Activated CD4-positive, alpha-beta T cell treated with anti-CD3 and anti-CD28 coated beads, Interleukin-2, Interleukin-4, amounts not matched to agents 100 ng/mL and 50 ng/mL, durations not matched to agents 16 hours and 8 hours (primary cell): ENCODE results near the gene SEC24D.

Experiments
- DNase-seq: peaks from one replicate; pipeline ENCODE4 v3.0.0-alpha.2; 2020; ENCODE audit warnings: low spot score

The SEC24D gene

GRCh38 chr4:118773429-118773792 lies 62.5 kb downstream of the SEC24D start:
- DNase-seq = no peak

- no peak for DNase-seq
Observed at GRCh38 chr4:118772767-118773428, 63.0 kb downstream of the SEC24D start.

DNA sequence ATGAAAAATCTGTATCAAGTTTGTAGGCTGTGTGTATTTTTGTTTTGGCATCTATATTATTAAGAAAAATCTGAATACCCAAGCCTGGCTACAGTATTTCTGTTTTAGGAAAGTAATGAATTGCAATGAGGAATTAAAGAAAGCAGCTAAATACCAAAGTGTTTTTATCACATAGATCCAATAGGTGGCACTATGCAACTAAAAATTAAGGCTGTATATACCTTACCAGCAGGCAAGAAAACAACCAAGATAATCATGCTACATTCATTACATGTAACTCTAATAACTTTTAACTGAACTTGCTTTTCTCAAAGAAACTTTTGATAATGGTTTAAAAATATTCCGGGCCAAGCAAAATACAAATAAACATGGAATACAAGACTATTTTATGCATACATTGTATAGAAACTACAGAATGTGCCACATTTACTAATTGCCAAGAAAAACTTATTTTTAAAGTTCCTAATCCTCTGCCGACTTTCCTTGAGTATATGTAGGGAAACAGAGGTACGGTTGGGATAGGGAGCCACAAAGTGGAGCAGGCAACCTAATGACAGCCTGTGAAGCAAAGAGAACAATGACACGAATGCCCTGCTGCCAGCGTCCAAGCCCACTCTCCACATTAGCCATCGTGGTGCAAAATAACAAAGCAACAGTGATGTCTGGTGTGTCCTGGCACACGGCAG lies 63.7 kb downstream of the SEC24D start:
- DNase-seq = peak; percentile 36

DNA sequence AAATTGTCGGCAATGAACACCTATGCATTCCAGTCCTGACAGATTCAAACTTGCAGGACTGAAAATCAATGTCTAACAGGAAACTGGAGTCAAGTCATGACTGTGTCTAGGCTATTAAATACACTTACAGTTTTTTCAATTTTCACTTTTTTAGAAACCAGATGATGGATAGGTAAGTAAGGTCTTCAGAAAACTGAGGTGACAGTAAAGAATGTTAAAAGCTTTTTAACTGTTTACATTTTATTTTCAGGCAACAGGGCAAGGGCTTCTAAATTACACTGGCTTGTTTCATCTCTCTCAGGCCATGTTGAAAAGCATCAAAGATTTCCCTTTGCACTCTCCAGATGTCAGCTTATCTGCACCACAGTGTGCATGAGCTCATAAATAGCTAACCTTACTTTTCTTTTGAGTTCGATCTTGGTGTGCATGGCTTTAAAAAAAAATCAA lies 65.2 kb downstream of the SEC24D start:
- no peak for DNase-seq

DNA sequence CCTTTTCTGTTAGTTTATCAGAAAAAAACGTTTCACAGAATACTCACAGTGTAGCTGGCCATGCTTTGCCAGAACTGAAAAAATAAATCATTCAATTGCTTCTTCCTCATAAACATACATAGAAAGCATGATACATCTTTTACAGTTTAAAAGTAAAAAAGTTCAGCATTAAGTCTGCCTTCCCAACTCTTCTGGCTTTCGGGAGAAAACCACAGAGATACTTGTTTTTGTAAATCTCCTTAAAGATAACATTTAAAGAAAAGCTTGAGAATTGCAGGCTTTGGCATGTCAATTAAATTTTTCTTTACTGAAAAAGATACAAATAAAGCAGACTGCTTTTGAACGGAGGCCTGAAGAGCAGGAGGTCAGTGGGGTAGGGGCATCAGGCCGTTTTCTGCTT lies 66.8 kb downstream of the SEC24D start:
- DNase-seq = no peak

DNA sequence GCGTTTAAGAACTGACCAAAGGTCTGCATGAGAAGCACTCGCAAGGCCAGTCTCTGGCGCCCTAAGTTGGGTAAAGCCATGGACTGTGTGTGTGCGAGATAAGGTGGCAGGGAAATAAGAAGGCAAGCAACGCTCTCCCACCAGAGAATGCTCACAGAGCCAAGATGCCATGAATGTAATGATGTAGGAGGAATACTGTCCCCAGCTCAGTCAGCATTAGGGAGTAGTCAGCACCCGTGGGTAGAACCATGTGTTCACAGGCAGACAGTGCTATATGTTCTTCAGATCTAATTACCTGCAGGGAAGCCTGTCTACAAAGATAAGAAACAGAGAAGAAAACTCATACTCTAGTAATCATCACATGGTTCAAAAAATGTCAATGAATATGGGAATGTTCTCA lies 68.8 kb downstream of the SEC24D start:
- DNase-seq = no peak

- no peak for DNase-seq
Observed at GRCh38 chr4:118765399-118765798, 70.5 kb downstream of the SEC24D start.

DNA sequence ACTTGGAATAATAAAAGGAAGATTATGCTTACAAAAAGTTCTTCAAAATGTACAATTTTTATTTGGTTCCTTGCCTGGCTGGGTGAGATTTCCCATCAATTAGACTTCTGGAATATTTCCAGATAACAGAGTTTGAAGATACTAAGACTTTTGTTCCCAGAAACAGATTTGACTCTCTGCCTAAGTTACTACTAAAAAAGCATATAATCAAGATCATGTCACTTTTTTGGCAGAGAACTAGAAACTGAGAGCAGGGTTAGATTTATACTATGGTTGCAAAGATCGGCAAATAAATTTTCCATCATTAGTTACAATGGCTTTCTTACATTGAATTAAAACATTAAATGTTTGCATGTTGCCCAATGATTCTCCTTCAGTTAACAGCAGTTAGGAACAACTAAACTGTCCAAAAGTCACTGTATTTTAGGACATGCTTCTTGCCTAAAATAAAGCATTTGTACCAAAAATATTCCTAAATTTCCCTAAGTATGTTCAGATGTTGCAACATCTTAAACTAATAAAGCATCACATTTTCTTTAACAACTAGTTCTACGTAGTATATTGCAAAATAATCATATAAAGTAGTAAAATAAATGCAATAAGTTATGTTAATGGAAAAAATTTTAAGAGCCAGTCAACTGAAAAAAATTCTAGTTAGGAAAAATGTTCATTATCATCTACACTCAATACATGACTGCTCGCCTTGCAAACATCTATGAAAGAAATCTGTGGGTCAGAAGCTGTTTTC lies 73.0 kb downstream of the SEC24D start:
- no peak for DNase-seq

- DNase-seq = no peak
Observed at GRCh38 chr4:118762155-118762554, 73.8 kb downstream of the SEC24D start.

DNA sequence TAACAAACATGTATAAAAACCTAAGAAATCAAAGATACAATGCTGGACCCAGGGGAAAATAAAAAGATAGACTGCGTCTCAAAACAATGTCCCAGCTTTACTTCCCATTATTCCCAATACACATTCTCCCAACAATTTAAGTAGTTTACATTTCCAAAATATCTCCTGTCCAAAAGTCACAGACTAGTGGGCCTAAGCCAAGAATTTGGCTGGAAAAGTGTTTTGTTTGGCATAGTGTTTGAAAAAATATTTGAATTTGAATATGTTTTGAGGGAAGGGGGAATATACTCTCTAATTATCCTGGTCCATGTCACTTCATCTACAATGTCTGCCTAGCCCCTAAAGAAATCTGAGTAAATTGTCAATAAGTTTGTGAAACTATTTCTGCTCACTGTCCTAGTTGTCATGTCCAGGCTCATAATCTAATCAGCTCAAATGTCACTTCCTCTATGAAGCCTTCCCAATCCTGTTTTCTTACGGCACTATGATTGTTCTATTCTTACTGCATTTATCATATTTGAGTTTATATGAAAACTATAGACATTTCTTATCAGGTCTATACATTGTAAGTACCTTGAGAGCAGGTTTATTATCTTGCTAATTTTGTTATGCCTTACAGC lies 74.4 kb downstream of the SEC24D start:
- no peak for DNase-seq

GRCh38 chr4:118760493-118760892 lies 75.4 kb downstream of the SEC24D start:
- DNase-seq = no peak

DNA sequence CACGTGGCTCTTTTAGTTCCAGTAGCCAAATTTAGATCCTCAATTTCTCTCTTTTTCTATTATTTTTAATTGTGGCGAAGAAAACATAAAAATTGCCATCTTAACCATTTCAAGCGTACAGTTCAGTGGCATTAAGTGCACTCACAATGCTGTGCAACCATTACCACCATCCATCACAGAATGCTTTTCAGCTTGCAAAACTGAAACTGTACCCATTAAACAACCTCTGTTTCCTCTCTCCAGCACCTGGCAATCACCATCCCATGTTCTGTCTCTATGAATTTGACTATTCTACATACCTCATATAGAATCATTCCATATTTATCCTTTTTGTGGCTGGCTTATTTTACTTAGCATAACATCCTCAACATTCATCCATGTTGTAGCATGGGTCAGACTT lies 75.8 kb downstream of the SEC24D start:
- DNase-seq = no peak

DNA sequence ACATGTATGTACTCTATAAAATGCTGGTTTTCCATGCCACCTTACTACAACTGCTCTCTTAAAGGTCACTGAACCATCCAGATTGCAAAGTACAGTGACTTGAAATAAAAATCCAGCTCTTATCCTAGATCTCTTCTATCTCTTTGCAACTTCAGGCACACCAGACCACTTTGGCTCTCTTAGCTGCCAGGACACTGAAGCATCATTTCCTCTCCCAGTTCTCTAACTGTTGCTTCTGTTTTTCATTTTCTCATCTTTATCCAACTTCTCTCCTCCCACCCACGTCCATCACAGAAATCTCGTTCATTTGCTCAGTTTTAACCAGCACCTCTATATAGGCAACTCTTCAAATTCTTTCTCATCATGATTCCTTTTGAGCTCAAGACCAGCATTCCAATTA lies 76.4 kb downstream of the SEC24D start:
- no peak for DNase-seq

DNA sequence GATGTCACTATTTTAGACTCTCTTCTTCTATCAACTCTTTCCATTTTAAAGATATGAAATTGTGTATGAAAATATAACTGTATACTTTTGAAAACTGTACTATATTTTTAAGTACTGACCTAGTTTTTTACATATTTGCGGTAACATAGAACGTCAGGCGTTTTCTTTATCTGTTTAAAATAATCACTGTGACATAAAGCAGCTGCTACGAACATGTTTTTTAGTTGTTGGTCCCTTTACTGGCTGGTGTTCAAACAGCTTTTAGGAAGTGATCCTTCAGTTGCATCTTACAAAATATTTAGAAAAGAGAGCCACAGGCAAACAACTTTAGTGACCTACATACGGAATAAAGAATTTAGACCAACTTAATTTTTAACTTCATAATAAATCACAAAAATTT lies 77.6 kb downstream of the SEC24D start:
- DNase-seq = no peak

DNA sequence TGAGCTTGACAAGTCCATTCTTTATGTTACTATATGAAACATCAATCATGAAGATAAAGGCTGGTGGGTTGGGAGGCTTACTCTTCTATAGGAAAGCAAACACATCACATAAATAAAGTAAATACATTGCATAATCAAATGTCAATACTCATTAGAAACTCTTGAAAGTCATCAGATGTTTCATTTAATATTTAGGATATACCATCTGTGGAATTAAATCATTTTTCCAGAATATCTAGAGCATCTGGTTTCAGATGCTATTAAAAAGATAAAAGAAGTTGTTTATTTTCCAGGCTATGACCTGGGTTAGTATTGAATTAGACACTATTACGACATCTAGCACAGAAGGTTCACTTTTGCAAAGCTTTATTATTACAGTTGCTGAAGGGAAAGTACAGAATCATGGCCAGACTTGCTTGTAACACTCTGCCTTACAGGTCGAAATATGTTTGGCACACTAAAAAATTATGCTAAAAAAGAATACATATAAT lies 78.1 kb downstream of the SEC24D start:
- DNase-seq = no peak

DNA sequence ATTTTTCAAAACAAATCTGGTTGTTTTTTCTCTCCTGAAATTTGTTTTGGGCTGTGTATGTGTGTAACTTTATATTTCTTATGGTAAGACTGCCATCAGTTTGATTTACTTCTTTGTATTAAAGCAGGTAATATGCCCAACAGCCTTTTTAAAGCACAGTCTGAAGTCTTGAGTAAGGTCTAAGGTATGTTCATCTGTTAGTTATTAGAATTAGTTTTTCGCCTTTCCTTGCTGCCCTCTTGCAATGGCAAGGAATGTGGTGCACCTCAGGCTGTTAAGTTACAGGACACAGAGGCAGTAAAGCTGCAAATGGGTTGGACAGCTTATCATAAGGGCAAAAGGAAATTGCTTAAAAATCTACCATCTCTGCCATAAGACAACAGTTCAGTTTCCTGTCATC lies 79.0 kb downstream of the SEC24D start:
- no peak for DNase-seq

GRCh38 chr4:118756429-118756828 lies 79.5 kb downstream of the SEC24D start:
- no peak for DNase-seq

DNA sequence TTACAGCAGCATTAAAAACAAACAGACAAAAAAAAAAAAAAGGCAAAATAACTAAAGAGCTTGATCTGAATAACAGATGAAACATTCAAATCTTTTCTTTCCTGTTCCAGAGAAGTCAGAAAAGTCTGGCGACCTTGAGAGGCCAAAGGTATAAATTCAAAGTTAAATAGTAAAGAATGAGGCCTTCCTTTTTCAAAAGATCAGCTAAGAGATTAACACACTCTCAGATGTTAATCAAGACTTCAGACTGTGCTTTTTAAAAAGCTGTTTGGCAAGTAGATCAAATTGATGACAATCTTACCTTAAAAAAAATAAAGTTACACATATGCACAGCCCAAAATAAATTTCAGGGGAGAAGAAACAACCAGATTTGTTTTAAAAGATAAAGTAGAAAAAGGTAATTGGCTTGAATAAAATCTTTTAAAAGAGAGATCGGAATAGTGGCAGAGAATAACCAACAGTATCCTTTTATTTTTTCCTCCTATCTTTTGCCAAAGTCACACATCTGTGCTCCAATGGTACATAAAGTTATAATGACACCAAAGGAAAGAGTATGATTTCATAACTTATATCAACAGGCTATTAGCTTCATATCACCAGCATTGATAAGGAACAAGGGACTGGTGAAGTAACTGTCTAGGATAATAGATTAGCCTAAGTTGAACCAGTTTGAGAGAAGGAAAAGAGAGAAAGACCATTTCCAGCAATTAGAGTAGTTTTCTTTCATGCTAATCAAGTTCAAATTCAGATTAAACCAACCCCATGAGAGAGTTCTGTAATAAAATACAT lies 80.3 kb downstream of the SEC24D start:
- no peak for DNase-seq

- DNase-seq = no peak
Observed at GRCh38 chr4:118754890-118755289, 81.0 kb downstream of the SEC24D start.

DNA sequence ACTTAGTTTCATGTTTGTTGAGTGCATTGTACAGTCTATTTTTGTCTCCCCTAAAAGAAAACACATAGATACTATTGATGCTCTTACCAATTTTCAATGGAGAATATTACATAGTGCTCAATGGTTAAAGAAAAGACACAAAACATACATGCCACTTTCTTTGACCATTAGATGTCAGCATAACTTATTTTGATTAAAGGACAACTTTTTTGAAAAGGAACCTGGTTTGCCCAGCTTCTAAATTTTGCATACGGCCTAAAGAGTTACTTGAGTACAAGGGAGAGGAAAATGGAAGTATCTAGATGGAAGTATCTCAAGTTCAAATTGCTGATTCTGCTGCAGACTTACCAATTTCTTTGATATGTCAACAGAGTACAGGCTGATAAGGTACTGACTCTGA lies 82.2 kb downstream of the SEC24D start:
- DNase-seq = no peak

GRCh38 chr4:118753096-118753495 lies 82.8 kb downstream of the SEC24D start:
- no peak for DNase-seq

DNA sequence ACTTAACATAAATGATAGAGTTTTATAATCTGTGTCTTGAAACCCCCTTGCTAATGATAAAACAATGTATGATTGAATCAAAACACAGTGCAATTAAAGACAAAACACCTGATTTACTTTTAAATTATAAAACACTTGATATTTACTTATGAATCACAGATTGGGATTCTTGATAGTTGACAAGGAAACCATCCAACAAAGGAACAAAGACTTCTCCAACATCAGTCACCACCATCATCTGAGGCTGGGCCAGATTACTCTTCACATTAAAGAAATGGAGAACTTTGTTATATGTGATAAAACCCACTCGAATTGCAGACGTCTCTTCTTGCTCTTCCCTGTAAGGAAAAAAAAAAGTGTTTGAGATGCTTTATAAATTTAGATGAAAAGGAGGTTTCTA lies 83.4 kb downstream of the SEC24D start:
- DNase-seq = no peak
